CD14-positive monocyte (primary cell): ENCODE data around the gene ARPC1A. TPM values are rescaled to one million over a fixed set of nuclear protein-coding genes. Genes with fewer than 3 reads are reported as not detected.

ENCODE experiments used
- DNase-seq, 3 donors: peaks; one replicate each; pipeline ENCODE4 v3.0.0-alpha.2; 2011 to 2022
- H2AFZ ChIP-seq: 2 replicates; pipeline ENCODE4 v1.6.0; 2012; ENCODE audit warnings: mild to moderate bottlenecking, low read depth, low read length, inconsistent platforms; ENCODE audit not compliant: insufficient read depth, poor library complexity, severe bottlenecking
- H3K27ac ChIP-seq, 2 donors: 1 replicate in 1 of 2; 2 replicates in 1 of 2; pipeline ENCODE4 v1.5.1; 2012 to 2013; ENCODE audit warnings: low read length in 2 of 2, control low read depth in 1 of 2, inconsistent platforms in 1 of 2, low read depth in 1 of 2, mild to moderate bottlenecking in 1 of 2
- H3K27me3 ChIP-seq, 2 donors: one replicate each; pipeline versions ENCODE4 v1.6.0 to v1.6.1; 2011 to 2013; ENCODE audit warnings: low read length in 2 of 2; ENCODE audit not compliant: control insufficient read depth in 2 of 2, insufficient read depth in 2 of 2
- H3K36me3 ChIP-seq, 2 donors: replicated peaks in 1 of 2; 1 replicate in 1 of 2; 2 replicates in 1 of 2; pipeline versions ENCODE4 v1.5.1 to v1.6.1; 2012 to 2013; ENCODE audit warnings: low read length in 2 of 2, control low read depth in 1 of 2, inconsistent platforms in 1 of 2, mild to moderate bottlenecking in 1 of 2; ENCODE audit not compliant: insufficient read depth in 2 of 2, control insufficient read depth in 1 of 2
- H3K4me1 ChIP-seq, 2 donors: 1 replicate in 1 of 2; 2 replicates in 1 of 2; pipeline versions ENCODE4 v1.5.1 to v1.6.1; 2012 to 2013; ENCODE audit warnings: low read length in 2 of 2, control low read depth in 1 of 2, inconsistent platforms in 1 of 2, mild to moderate bottlenecking in 1 of 2, moderate library complexity in 1 of 2; ENCODE audit not compliant: insufficient read depth in 2 of 2, control insufficient read depth in 1 of 2
- H3K4me2 ChIP-seq: replicated peaks from 2 replicates; pipeline ENCODE3; 2012; ENCODE audit warnings: low read length, moderate library complexity, mild to moderate bottlenecking; ENCODE audit not compliant: poor library complexity, severe bottlenecking; ENCODE audit errors: extremely low read depth
- H3K4me3 ChIP-seq, 3 experiments: fragments of 200-600 bp in 1 of 3; sonication (generic) in 1 of 3; replicated peaks in 1 of 3; 1 replicate in 2 of 3; 2 replicates in 1 of 3; pipeline ENCODE4 v1.5.1; 2011 to 2013; ENCODE audit warnings: low read length in 3 of 3, mild to moderate bottlenecking in 3 of 3, control low read depth in 2 of 3, low read depth in 2 of 3, inconsistent platforms in 1 of 3, moderate library complexity in 1 of 3
- H3K79me2 ChIP-seq: 2 replicates; pipeline ENCODE4 v1.6.0; 2012; ENCODE audit warnings: mild to moderate bottlenecking, control low read depth, inconsistent platforms, low read length, moderate library complexity; ENCODE audit not compliant: insufficient read depth
- H3K9ac ChIP-seq: 2 replicates; pipeline ENCODE4 v1.6.0; 2017; ENCODE audit warnings: low read length, mild to moderate bottlenecking; ENCODE audit not compliant: insufficient read depth, poor library complexity, severe bottlenecking
- H3K9me3 ChIP-seq, 2 donors: replicated peaks in 1 of 2; 1 replicate in 1 of 2; 2 replicates in 1 of 2; pipeline versions ENCODE4 v1.5.1 to v1.6.1; 2012 to 2013; ENCODE audit warnings: low read length in 2 of 2, control low read depth in 1 of 2; ENCODE audit not compliant: control insufficient read depth in 1 of 2, insufficient read depth in 1 of 2
- H4K20me1 ChIP-seq: 2 replicates; pipeline ENCODE4 v1.6.0; 2012; ENCODE audit warnings: mild to moderate bottlenecking, low read length, control low read depth, moderate library complexity; ENCODE audit not compliant: insufficient read depth
- H3K27ac Mint-ChIP-seq, 7 donors: one replicate each; pipeline ENCODE4 v1.8.0; 2020; ENCODE audit warnings: mild to moderate bottlenecking in 7 of 7, mixed read lengths in 7 of 7, moderate library complexity in 6 of 7, inconsistent platforms in 2 of 7
- H3K27me3 Mint-ChIP-seq, 3 donors: one replicate each; pipeline ENCODE4 v1.8.0; 2021 to 2022; ENCODE audit warnings: low read depth in 3 of 3, mild to moderate bottlenecking in 3 of 3, mixed read lengths in 3 of 3, moderate library complexity in 3 of 3, inconsistent platforms in 1 of 3
- H3K36me3 Mint-ChIP-seq, 2 donors: one replicate each; pipeline ENCODE4 v1.8.0; 2020; ENCODE audit warnings: mixed read lengths in 2 of 2, inconsistent platforms in 1 of 2, mild to moderate bottlenecking in 1 of 2
- H3K4me1 Mint-ChIP-seq: one replicate; pipeline ENCODE4 v1.8.0; 2020; ENCODE audit warnings: mild to moderate bottlenecking, mixed read lengths
- H3K4me3 Mint-ChIP-seq, 2 donors: one replicate each; pipeline ENCODE4 v1.8.0; 2020; ENCODE audit warnings: mild to moderate bottlenecking in 2 of 2, mixed read lengths in 2 of 2, moderate library complexity in 1 of 2
- H3K9me3 Mint-ChIP-seq, 7 donors: one replicate each; pipeline ENCODE4 v1.8.0; 2020 to 2022; ENCODE audit warnings: mixed read lengths in 7 of 7, mild to moderate bottlenecking in 6 of 7, moderate library complexity in 6 of 7, inconsistent platforms in 2 of 7
- WGBS: methylation state at CpG from one replicate; pipeline ENCODE4 v1.1.5; 2013; ENCODE audit warnings: missing lambda C conversion rate; ENCODE audit not compliant: insufficient coverage; 5-methylcytosine and 5-hydroxymethylcytosine counted together
- intact Hi-C, 2 donors: fragments of 100-400 bp; cut with micrococcal nuclease; formaldehyde crosslinking; loops; one replicate each; pipeline versions ENCODE4 v1.15.0 to v1.15.1; 2023
- polyA plus RNA-seq, 3 donors: library from polyadenylated mRNA; depleted of rRNA in 1 of 3; unstranded in 2 of 3; stranded (reverse) in 1 of 3; fragments of 300-500 nt in 2 of 3; fragments of >200 nt in 1 of 3; fragmentation: Illumina TruSeq in 2 of 3; gene quantifications; 1 replicate in 2 of 3; 2 replicates in 1 of 3; pipeline ENCODE4 v1.2.3, GENCODE V29; 2012 to 2021
- TF ChIP-seq, protein P1 (sequence below): fragments of 200-600 bp; IDR thresholded peaks from one replicate; pipeline ENCODE4 v1.8.0; 2022; ENCODE audit warnings: antibody characterized with exemption, mild to moderate bottlenecking

ARPC1A gene
- polyA plus RNA-seq, 3 donors = 71.7 to 107 (median 104) TPM

DNA sequence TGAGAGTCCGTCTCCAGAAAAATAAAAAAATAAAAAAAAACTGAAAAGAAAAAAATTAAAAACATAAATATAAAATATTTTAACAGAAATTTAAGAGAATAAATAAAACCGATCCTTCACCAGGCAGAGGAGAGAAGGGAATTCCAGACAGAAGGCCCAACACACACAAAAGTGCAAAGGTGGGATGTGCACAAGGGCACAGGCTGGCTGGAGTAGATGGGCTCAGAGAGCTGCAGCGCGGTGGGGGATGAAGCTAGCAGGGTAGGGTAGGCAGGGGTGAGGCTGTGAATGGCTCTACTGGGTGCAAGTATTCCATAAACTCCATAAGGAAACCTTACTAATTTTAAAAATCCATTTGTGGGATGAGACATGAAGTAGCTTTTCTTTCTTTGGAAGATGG is 15.7 kb upstream of the ARPC1A start:
- no peak overlapping the region for H3K9ac ChIP-seq
- intact Hi-C loops = loop anchor here in 1 of 2 donors (2.0 kb wide), 1 partner anchor 269 kb away; no protein-coding TSS in a partner anchor
- H3K27me3 ChIP-seq = no peaks in the 10 kb centered on the region
- no peak overlapping the region for H3K4me3 ChIP-seq
- H3K27ac Mint-ChIP-seq = no peak overlapping the region
- no peaks in the 10 kb centered on the region for H3K36me3 ChIP-seq
- H3K36me3 Mint-ChIP-seq = no peaks in the 10 kb centered on the region
- DNase-seq = no peak
- no peak overlapping the region for H3K4me3 Mint-ChIP-seq
- no CpG with 5 or more reads among the region's 4 CpGs for WGBS
- H3K4me2 ChIP-seq = no peak overlapping the region
- peaks cover 4 to 5% (median 5%) of the 10 kb centered on the region in 3 donors for H3K27me3 Mint-ChIP-seq
- H4K20me1 ChIP-seq = no peaks in the 10 kb centered on the region
- H3K4me1 Mint-ChIP-seq = peaks cover 8% of the 10 kb centered on the region
- no peak overlapping the region for H3K27ac ChIP-seq
- TF ChIP-seq, protein P1, sequence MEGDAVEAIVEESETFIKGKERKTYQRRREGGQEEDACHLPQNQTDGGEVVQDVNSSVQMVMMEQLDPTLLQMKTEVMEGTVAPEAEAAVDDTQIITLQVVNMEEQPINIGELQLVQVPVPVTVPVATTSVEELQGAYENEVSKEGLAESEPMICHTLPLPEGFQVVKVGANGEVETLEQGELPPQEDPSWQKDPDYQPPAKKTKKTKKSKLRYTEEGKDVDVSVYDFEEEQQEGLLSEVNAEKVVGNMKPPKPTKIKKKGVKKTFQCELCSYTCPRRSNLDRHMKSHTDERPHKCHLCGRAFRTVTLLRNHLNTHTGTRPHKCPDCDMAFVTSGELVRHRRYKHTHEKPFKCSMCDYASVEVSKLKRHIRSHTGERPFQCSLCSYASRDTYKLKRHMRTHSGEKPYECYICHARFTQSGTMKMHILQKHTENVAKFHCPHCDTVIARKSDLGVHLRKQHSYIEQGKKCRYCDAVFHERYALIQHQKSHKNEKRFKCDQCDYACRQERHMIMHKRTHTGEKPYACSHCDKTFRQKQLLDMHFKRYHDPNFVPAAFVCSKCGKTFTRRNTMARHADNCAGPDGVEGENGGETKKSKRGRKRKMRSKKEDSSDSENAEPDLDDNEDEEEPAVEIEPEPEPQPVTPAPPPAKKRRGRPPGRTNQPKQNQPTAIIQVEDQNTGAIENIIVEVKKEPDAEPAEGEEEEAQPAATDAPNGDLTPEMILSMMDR = no peak
- peaks cover 4 to 6% of the 10 kb centered on the region in 2 donors for H3K4me1 ChIP-seq
- no peaks in the 10 kb centered on the region for H3K79me2 ChIP-seq
- H3K9me3 Mint-ChIP-seq = peaks cover 0 to 12% (median 4%) of the 10 kb centered on the region in 7 donors
- peaks cover 0 to 11% of the 10 kb centered on the region in 2 donors for H3K9me3 ChIP-seq
- no peak overlapping the region for H2AFZ ChIP-seq

DNA sequence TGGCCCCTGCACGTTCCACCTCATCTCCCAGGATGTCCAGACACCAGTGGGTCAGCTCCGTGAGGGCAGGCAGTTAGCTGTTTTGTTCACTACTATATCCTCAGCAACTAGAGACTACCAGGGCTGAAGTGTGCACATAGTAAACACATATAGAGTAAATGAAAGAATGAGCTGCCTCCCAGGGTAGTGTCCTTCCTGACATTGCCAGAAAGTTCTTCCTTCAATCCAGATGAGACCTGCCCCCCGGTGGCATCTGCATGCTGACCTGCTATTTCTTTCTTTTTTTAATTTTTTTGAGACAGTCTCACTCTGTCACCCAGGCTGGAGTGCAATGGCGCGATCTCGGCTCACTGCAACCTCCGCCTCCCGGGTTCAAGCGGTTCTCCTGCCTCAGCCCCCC is 14.0 kb upstream of the ARPC1A start:
- Mint-ChIP-seq H3K36me3 (no peaks in the 10 kb centered on the region), H3K4me1 (peaks cover 2% of the 10 kb centered on the region)

More for the DNA sequence above, 14.0 kb upstream of the ARPC1A start:
- Histone ChIP-seq H3K4me1 (peaks cover 4 to 6% of the 10 kb centered on the region in 2 donors), H3K4me3 (no peak overlapping the region), H3K27ac (no peak overlapping the region), H2AFZ (no peak overlapping the region), H4K20me1 (no peaks in the 10 kb centered on the region), H3K4me2 (no peak overlapping the region), H3K27me3 (no peaks in the 10 kb centered on the region), H3K36me3 (no peaks in the 10 kb centered on the region), H3K9me3 (peaks cover 0 to 11% of the 10 kb centered on the region in 2 donors), H3K79me2 (no peaks in the 10 kb centered on the region), H3K9ac (no peak overlapping the region)
- intact Hi-C loops = loop anchor here in 1 of 2 donors (2.0 kb wide), 1 partner anchor 271 kb away; no protein-coding TSS in a partner anchor
- DNase-seq = no peak
- Mint-ChIP-seq H3K27ac (no peak overlapping the region), H3K9me3 (peaks cover 0 to 12% (median 4%) of the 10 kb centered on the region in 7 donors), H3K4me3 (no peak overlapping the region), H3K27me3 (peaks cover 3 to 5% (median 4%) of the 10 kb centered on the region in 3 donors)
- TF ChIP-seq, protein P1 = no peak
- WGBS = 82% methylated on average over 2 of the region's 9 CpGs
